NB4 (cell line): Measurements from ENCODE around the gene CNTN6.

Experiments
- CTCF ChIP-seq: IDR thresholded peaks from one replicate; pipeline ENCODE4 v1.5.1; 2012; ENCODE audit warnings: low read depth, low read length
- MYC ChIP-seq: IDR thresholded peaks from 2 replicates; pipeline ENCODE4 v1.6.1; 2011; ENCODE audit warnings: low read depth, low read length
- POLR2A ChIP-seq: IDR thresholded peaks from 2 replicates; pipeline ENCODE4 v1.6.1; 2011; ENCODE audit warnings: mild to moderate bottlenecking; ENCODE audit not compliant: insufficient read length; ENCODE audit errors: extremely low read depth
- TF ChIP-seq, protein P1 (sequence below): IDR thresholded peaks from 2 replicates; pipeline ENCODE4 v1.6.1; 2011; ENCODE audit warnings: low read depth, low read length

DNA sequence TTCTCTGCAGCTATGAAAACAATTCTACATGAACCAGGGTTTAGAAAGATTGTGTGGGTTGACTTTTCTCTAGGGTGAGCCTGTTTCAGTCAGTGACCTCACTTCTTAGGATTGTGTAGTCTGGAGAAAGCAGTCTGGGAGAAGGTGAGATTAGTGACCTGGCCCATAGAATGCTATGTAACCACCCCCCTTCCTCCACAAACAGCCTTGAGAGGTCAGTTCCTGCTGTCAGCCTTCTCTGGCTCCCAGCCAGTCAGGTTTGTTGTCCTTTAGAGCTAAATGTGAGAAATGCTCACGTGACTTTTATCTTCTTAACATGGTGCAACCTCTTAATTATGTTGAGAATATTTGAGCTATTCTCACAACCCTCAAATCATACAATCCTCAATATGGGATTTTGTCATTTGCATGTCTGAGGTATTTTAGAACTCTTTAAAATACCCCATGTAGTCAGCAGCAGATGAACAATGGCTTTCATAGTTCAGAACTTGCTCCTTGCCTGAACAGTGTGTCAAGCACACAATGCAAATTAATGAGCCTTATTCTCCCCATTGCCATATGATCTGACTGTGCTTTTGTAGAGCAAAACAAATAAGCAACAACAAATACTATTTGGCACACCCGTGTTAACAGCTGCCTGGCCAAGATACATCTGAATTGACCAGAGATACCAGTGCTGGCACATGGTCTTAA is 311.6 kb downstream of the CNTN6 start:
- TF ChIP-seq CTCF (no peak), POLR2A (no peak), MYC (no peak)
- TF ChIP-seq, protein P1, sequence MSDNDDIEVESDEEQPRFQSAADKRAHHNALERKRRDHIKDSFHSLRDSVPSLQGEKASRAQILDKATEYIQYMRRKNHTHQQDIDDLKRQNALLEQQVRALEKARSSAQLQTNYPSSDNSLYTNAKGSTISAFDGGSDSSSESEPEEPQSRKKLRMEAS = no peak
